H1 (cell line): Measurements from ENCODE around the gene SMAP2. TPM values are rescaled to one million over a fixed set of nuclear protein-coding genes. Genes with fewer than 3 reads are reported as not detected.

Experiments
- CTCF ChIA-PET: fragments of 300-600 bp; sonication (Branson Sonifier 250); formaldehyde crosslinking; loops from one replicate; lab custom pipeline; 2021; ENCODE audit not compliant: partially characterized antibody; lab: Charles Lee
- POLR2A ChIA-PET: fragments of 300-600 bp; sonication (Branson Sonifier 250); formaldehyde crosslinking; loops from one replicate; lab custom pipeline; 2021; ENCODE audit warnings: inconsistent platforms; ENCODE audit not compliant: partially characterized antibody; lab: Charles Lee
- DNase-seq, 2 experiments: peaks; one replicate each; pipeline versions ENCODE4 v3.0.0 to v3.0.0-alpha.2; 2010 to 2022; ENCODE audit warnings: low spot score in 2 of 2, low read depth in 1 of 2, mixed read lengths in 1 of 2
- FAIRE-seq: peaks from 2 replicates; lab custom pipeline; 2011; peaks lifted over from hg19 to GRCh38; lab: Jason Lieb, UNC
- H2AFZ ChIP-seq: 2 replicates; pipeline ENCODE4 v1.8.1; 2012; ENCODE audit warnings: low read length, inconsistent platforms
- H2AK5ac ChIP-seq: 2 replicates; pipeline ENCODE4 v1.6.1; 2013; ENCODE audit warnings: low read depth, low read length
- H2BK120ac ChIP-seq: replicated peaks from 2 replicates; pipeline ENCODE3; 2013; ENCODE audit warnings: low read depth, low read length, inconsistent platforms
- H2BK12ac ChIP-seq: 2 replicates; pipeline ENCODE4 v1.6.1; 2013; ENCODE audit warnings: low read depth, low read length
- H2BK15ac ChIP-seq: 2 replicates; pipeline ENCODE4 v1.6.1; 2013; ENCODE audit warnings: low read length
- H2BK20ac ChIP-seq: 2 replicates; pipeline ENCODE4 v1.6.1; 2013; ENCODE audit warnings: low read length
- H2BK5ac ChIP-seq: 2 replicates; pipeline ENCODE4 v1.6.1; 2013; ENCODE audit warnings: low read depth, low read length
- H3K14ac ChIP-seq: 2 replicates; pipeline ENCODE4 v1.6.1; 2013; ENCODE audit warnings: inconsistent platforms; ENCODE audit not compliant: insufficient read length
- H3K18ac ChIP-seq: 2 replicates; pipeline ENCODE4 v1.6.1; 2013; ENCODE audit warnings: low read length; ENCODE audit errors: extremely low read depth
- H3K23ac ChIP-seq: 2 replicates; pipeline ENCODE4 v1.6.1; 2013; ENCODE audit warnings: inconsistent platforms; ENCODE audit not compliant: insufficient read length
- H3K23me2 ChIP-seq: 2 replicates; pipeline ENCODE4 v1.6.1; 2013; ENCODE audit warnings: low read depth, low read length
- H3K27ac ChIP-seq: 2 replicates; pipeline ENCODE4 v1.6.1; 2011; ENCODE audit warnings: low read depth, low read length, inconsistent platforms
- H3K27me3 ChIP-seq, 4 experiments: replicated peaks in 1 of 4; 1 replicate in 1 of 4; 2 replicates in 3 of 4; pipeline versions ENCODE4 v1.6.1 to v1.8.1; 2011 to 2013; ENCODE audit warnings: low read length in 3 of 4, mild to moderate bottlenecking in 3 of 4, inconsistent platforms in 2 of 4, mixed read lengths in 2 of 4, moderate library complexity in 1 of 4; ENCODE audit not compliant: control insufficient read depth in 3 of 4, insufficient read depth in 3 of 4; ENCODE audit errors: extremely low read depth in 1 of 4
- H3K36me3 ChIP-seq, 4 experiments: 2 replicates each; pipeline versions ENCODE4 v1.6.1 to v1.8.1; 2011 to 2013; ENCODE audit warnings: mild to moderate bottlenecking in 4 of 4, low read length in 3 of 4, moderate library complexity in 2 of 4, control low read depth in 1 of 4, inconsistent platforms in 1 of 4; ENCODE audit not compliant: insufficient read depth in 4 of 4, control insufficient read depth in 2 of 4
- H3K4ac ChIP-seq: replicated peaks from 2 replicates; pipeline ENCODE3; 2013; ENCODE audit warnings: low read length, low read depth, mixed read lengths, inconsistent platforms; ENCODE audit not compliant: insufficient read length
- H3K4me1 ChIP-seq, 4 experiments: replicated peaks in 1 of 4; 1 replicate in 1 of 4; 2 replicates in 3 of 4; pipeline versions ENCODE4 v1.6.1 to v1.8.1; 2011 to 2013; ENCODE audit warnings: low read length in 3 of 4, inconsistent platforms in 2 of 4, mixed read lengths in 1 of 4; ENCODE audit not compliant: insufficient read depth in 4 of 4, control insufficient read depth in 3 of 4
- H3K4me2 ChIP-seq, 2 experiments: 2 replicates each; pipeline versions ENCODE4 v1.6.1 to v1.8.1; 2011 to 2013; ENCODE audit warnings: low read depth in 2 of 2, low read length in 2 of 2, control low read depth in 1 of 2, inconsistent platforms in 1 of 2, mild to moderate bottlenecking in 1 of 2; ENCODE audit not compliant: insufficient read depth in 1 of 2
- H3K4me3 ChIP-seq, 4 experiments: fragments of 200-600, 300-600 bp in 1 of 4; sonication (generic), shearing (Covaris generic), sonication (Bioruptor Twin) in 1 of 4; 2 replicates each; pipeline versions ENCODE4 v1.5.1 to v1.8.1; 2011 to 2016; ENCODE audit warnings: low read length in 4 of 4, low read depth in 3 of 4, control low read depth in 2 of 4, inconsistent platforms in 2 of 4, mild to moderate bottlenecking in 2 of 4, mixed read lengths in 1 of 4, moderate library complexity in 1 of 4; ENCODE audit not compliant: insufficient read depth in 2 of 4; ENCODE audit errors: extremely low read depth in 1 of 4
- H3K56ac ChIP-seq: replicated peaks from 2 replicates; pipeline ENCODE3; 2013; ENCODE audit warnings: low read depth, mild to moderate bottlenecking, mixed read lengths, low read length, inconsistent platforms; ENCODE audit not compliant: insufficient read length
- H3K79me1 ChIP-seq: 2 replicates; pipeline ENCODE4 v1.6.1; 2013; ENCODE audit warnings: low read depth, low read length, control low read depth
- H3K79me2 ChIP-seq, 2 experiments: 2 replicates each; pipeline versions ENCODE4 v1.6.1 to v1.8.1; 2012 to 2013; ENCODE audit warnings: low read length in 2 of 2, mild to moderate bottlenecking in 2 of 2, inconsistent platforms in 1 of 2; ENCODE audit not compliant: insufficient read depth in 2 of 2, control insufficient read depth in 1 of 2
- H3K9ac ChIP-seq, 4 experiments: replicated peaks in 1 of 4; 1 replicate in 1 of 4; 2 replicates in 3 of 4; pipeline versions ENCODE4 v1.6.1 to v1.8.1; 2011 to 2013; ENCODE audit warnings: low read depth in 3 of 4, low read length in 3 of 4, control low read depth in 2 of 4, mild to moderate bottlenecking in 2 of 4, moderate library complexity in 2 of 4, inconsistent platforms in 1 of 4; ENCODE audit errors: extremely low read depth in 1 of 4
- H3K9me3 ChIP-seq, 2 experiments: 2 replicates each; pipeline versions ENCODE4 v1.6.1 to v1.8.1; 2012 to 2013; ENCODE audit warnings: mild to moderate bottlenecking in 2 of 2, moderate library complexity in 2 of 2, control low read depth in 1 of 2, inconsistent platforms in 1 of 2, low read depth in 1 of 2, low read length in 1 of 2, mixed read lengths in 1 of 2; ENCODE audit not compliant: insufficient read depth in 2 of 2
- H4K20me1 ChIP-seq, 2 experiments: replicated peaks in 1 of 2; 2 replicates each; pipeline versions ENCODE3 to v1.8.1; 2011 to 2013; ENCODE audit warnings: inconsistent platforms in 2 of 2, low read length in 2 of 2, mild to moderate bottlenecking in 1 of 2; ENCODE audit not compliant: insufficient read depth in 2 of 2, control insufficient read depth in 1 of 2
- H4K5ac ChIP-seq: 2 replicates; pipeline ENCODE4 v1.6.1; 2013; ENCODE audit warnings: low read length, low read depth, mixed read lengths, inconsistent platforms; ENCODE audit not compliant: insufficient read length
- H4K8ac ChIP-seq: 2 replicates; pipeline ENCODE4 v1.8.0; 2013; ENCODE audit warnings: mild to moderate bottlenecking, moderate library complexity, low read length, inconsistent platforms; ENCODE audit not compliant: insufficient read depth; ENCODE audit errors: extremely low read depth
- H4K91ac ChIP-seq: replicated peaks from 2 replicates; pipeline ENCODE3; 2013; ENCODE audit warnings: low read length, mixed read lengths, inconsistent platforms; ENCODE audit not compliant: insufficient read length
- ASH2L ChIP-seq: fragments of 200-600, 300-600 bp; sonication (generic); IDR thresholded peaks from one replicate; pipeline ENCODE4 v1.7.1; 2017; ENCODE audit warnings: low read length
- BRCA1 ChIP-seq: IDR thresholded peaks from 2 replicates; pipeline ENCODE4 v1.6.1; 2012; ENCODE audit warnings: low read depth, low read length, improper control_type of control experiment
- CTBP2 ChIP-seq: IDR thresholded peaks from 2 replicates; pipeline ENCODE4 v1.7.0; 2011; ENCODE audit warnings: borderline replicate concordance, mild to moderate bottlenecking, moderate library complexity, mixed read lengths, low read length; ENCODE audit not compliant: insufficient read depth, insufficient read length
- E2F6 ChIP-seq: IDR thresholded peaks from 2 replicates; pipeline ENCODE4 v1.6.1; 2012; ENCODE audit warnings: inconsistent platforms
- GABPA ChIP-seq: IDR thresholded peaks from 2 replicates; pipeline ENCODE4 v1.6.1; 2011; ENCODE audit warnings: mild to moderate bottlenecking, low read length, moderate library complexity, borderline replicate concordance; ENCODE audit not compliant: insufficient read depth
- HDAC6 ChIP-seq: IDR thresholded peaks from one replicate; pipeline ENCODE4 v1.7.1; 2012; ENCODE audit warnings: low read depth, mild to moderate bottlenecking, inconsistent platforms, low read length, moderate library complexity
- POU5F1 ChIP-seq: IDR thresholded peaks from 2 replicates; pipeline ENCODE4 v1.6.1; 2011; ENCODE audit warnings: low read depth, mild to moderate bottlenecking, low read length, moderate library complexity
- RFX5 ChIP-seq: IDR thresholded peaks from 2 replicates; pipeline ENCODE4 v1.6.1; 2011; ENCODE audit warnings: low read depth, low read length, improper control_type of control experiment, borderline replicate concordance
- RNF2 ChIP-seq: fragments of 200-900, 300-1000 bp; sonication (generic); IDR thresholded peaks from 2 replicates; pipeline ENCODE4 v1.7.1; 2016; ENCODE audit warnings: borderline replicate concordance, low read depth, mild to moderate bottlenecking, antibody characterized with exemption, low read length; ENCODE audit not compliant: poor library complexity, severe bottlenecking; ENCODE audit errors: missing control alignments
- SAP30 ChIP-seq: fragments of 300-600 bp; sonication (generic); IDR thresholded peaks from 2 replicates; pipeline ENCODE4 v1.7.1; 2012; ENCODE audit warnings: low read length, moderate library complexity, mild to moderate bottlenecking, inconsistent platforms; ENCODE audit not compliant: insufficient read depth, insufficient replicate concordance
- SP1 ChIP-seq: IDR thresholded peaks from 2 replicates; pipeline ENCODE4 v1.6.1; 2011; ENCODE audit warnings: low read depth, low read length
- TBP ChIP-seq: IDR thresholded peaks from 2 replicates; pipeline ENCODE4 v1.6.1; 2011; ENCODE audit warnings: low read depth, low read length, improper control_type of control experiment
- WGBS, 2 experiments: shearing (Covaris generic) in 1 of 2; methylation state at CpG; one replicate each; pipeline versions ENCODE4 v1.1.6 to v1.1.7; 2013 to 2015; ENCODE audit warnings: low lambda C conversion rate in 2 of 2, mixed read lengths in 2 of 2, inconsistent platforms in 1 of 2, low coverage in 1 of 2, missing lambda C conversion rate in 1 of 2; ENCODE audit not compliant: insufficient replicate concordance in 2 of 2, insufficient coverage in 1 of 2, insufficient read length in 1 of 2; ENCODE audit errors: extremely low coverage in 1 of 2, missing lambda C conversion rate in 1 of 2; 5-methylcytosine and 5-hydroxymethylcytosine counted together
- polyA plus RNA-seq, 7 experiments: library from polyadenylated mRNA; depleted of rRNA in 3 of 7; stranded (reverse) in 5 of 7; unstranded in 2 of 7; fragments of >200 nt in 5 of 7; fragments of 200-250 nt in 2 of 7; gene quantifications; 1 replicate in 5 of 7; 2 replicates in 1 of 7; 4 replicates in 1 of 7; pipeline versions ENCODE4 v1.2.1 to v1.2.3, GENCODE V29; 2011 to 2013; ENCODE audit warnings: missing spikeins in 2 of 7, mixed read lengths in 2 of 7
- total RNA-seq: library from RNA; stranded (reverse); fragmentation: NEBNext Ultra II Directional; extraction: Animal tissue kit (Norgen Biotek cat#: 25700); gene quantifications from 2 replicates; pipeline ENCODE4 v1.2.1, GENCODE V29; 2021

The SMAP2 gene
- total and polyA plus RNA-seq, 2 of the 8 experiments (the other 6 are each of a cell fraction or from before 2014, with no cell fraction given), result 4.3 to 5.5 TPM

- peaks cover 0 to 3% (median 0%) of the 10 kb centered on the region in 4 experiments; a peak in 1 of 8 replicates for H3K36me3 ChIP-seq
- no peak for TF ChIP-seq RNF2
- no peak for TF ChIP-seq E2F6
- TF ChIP-seq RFX5, result no peak
- no peak for TF ChIP-seq CTBP2
- no peak for TF ChIP-seq SAP30
- TF ChIP-seq POU5F1, result no peak
- TF ChIP-seq SP1, result no peak
- no peak for TF ChIP-seq GABPA
- no peak for TF ChIP-seq ASH2L
- no peak for TF ChIP-seq TBP
- TF ChIP-seq BRCA1, result no peak
- no peak for TF ChIP-seq HDAC6
These were observed 40.2 kb downstream of the SMAP2 start for GRCh38 chr1:40413527-40414252.

More at GRCh38 chr1:40413527-40414252, 40.2 kb downstream of the SMAP2 start:
- Histone ChIP-seq H3K4ac (no peak overlapping the region), H4K8ac (no peak overlapping the region), H2BK5ac (no peak overlapping the region), H3K18ac (no peak overlapping the region), H3K9ac (no peak overlapping the region), H2BK20ac (no peak overlapping the region), H2BK12ac (no peak overlapping the region), H3K14ac (no peak overlapping the region), H3K79me2 (no peaks in the 10 kb centered on the region), H3K56ac (no peak overlapping the region), H3K4me1 (peaks cover 0 to 6% (median 1%) of the 10 kb centered on the region in 4 experiments; a peak in 2 of 7 replicates), H3K27ac (no peak overlapping the region), H2BK120ac (no peak overlapping the region), H3K27me3 (no peaks in the 10 kb centered on the region), H3K4me3 (no peak overlapping the region), H3K79me1 (no peaks in the 10 kb centered on the region), H3K4me2 (no peak overlapping the region), H2BK15ac (no peak overlapping the region), H4K5ac (no peak overlapping the region), H2AK5ac (no peak overlapping the region), H3K23me2 (no peaks in the 10 kb centered on the region), H2AFZ (no peak overlapping the region), H4K91ac (no peak overlapping the region), H3K9me3 (no peaks in the 10 kb centered on the region), H3K23ac (no peak overlapping the region), H4K20me1 (no peaks in the 10 kb centered on the region)
- DNase-seq, result no peak
- CTCF ChIA-PET, result interaction anchor here (1.1 to 1.9 kb wide), 2 partner anchors 10 to 261 kb away, joined by 4 to 5 read pairs; no protein-coding TSS in a partner anchor
- POLR2A ChIA-PET, result no interaction called here
- FAIRE-seq, result no peak
- WGBS, 2 experiments, result 90% methylated on average over 6 of the region's 6 CpGs; no CpG with 5 or more reads in 1 of the 2 experiments
